AG08395 (cell line): Measurements from ENCODE around the gene DENND1A.

ENCODE experiments used
- DNase-seq: peaks from one replicate; pipeline ENCODE4 v3.0.0; 2012; ENCODE audit warnings: mixed read lengths, low spot score

DENND1A gene

DNA sequence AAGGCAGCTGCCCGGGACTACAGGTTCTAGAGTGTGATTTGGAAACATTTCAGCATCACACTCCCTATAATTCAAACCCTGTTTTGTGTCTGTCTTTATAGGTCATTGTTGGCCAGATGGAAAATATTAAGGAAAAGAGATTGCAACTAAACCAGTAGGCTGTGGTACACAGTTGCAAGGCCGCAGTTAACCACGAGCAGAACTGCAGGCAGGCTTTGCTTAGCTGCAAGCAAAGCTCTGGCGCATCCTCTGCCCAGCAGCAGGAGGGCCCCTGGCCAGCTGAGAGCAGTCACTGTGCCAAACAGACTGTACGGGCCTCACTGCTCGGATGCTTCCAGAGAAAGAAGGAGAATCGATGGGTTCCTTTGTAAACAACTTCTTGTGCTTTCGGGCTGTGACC is 204.5 kb downstream of the DENND1A start:
- peak; percentile 70 for DNase-seq

DNA sequence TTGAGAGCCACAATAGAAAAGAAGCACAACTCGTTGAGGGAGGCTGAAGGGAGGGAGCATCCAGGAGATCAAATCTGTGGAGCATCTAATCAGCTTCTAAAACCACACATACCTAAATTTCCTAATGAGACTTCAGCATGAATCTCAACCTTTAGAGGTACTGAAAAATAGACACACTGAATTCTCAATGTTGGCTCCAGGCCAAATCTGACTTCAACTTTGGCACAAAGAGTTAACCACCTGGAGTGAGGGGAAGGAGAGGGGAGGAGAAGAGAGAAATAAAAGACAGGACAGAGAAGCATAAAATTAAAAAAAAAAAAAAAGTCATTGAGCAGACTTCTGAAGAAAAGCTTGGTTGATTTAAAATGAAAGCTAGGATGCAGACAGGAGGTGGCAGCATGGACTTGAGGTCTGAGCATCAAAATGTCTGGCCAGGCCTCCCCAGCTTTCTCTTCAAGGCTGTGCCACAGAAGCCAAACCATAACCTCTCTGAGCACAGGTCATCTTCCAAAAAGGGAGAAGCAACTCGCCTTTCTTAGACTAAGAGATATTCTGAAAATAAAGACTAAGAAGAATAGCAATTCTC is 205.6 kb downstream of the DENND1A start:
- peak; percentile 60 for DNase-seq

DNA sequence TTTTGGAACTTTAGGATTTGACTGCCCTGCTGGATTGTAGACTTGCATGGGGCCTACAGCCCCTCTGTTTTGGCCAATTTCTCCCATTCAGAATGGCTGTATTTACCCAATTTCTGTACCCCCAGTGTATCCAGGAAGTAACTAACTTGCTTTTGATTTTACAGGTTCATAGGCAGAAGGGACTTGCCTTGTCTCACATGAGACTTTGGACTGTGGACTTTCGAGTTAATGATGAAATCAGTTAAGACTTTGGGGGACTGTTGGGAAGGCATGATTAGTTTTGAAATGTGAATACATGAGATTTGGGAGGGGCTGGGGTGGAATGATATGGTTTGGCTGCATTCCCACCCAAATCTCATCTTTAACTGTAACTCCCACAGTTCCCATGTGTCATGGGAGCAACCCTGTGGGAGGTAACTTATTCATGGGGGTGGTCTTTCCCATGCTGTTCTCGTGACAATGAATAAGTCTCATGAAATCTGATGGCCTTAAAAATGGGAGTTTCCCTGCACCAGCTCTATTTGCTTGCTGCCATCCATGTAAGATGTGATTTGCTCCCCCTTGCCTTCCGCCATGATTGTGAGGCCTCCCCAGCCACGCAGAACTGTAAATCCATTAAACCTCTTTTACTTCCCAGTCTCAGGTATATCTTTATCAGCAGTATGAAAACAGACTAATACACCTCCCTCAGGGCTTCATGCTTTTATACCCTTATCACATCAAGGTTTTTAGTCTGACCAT is 206.6 kb downstream of the DENND1A start:
- DNase-seq, result no peak

DNA sequence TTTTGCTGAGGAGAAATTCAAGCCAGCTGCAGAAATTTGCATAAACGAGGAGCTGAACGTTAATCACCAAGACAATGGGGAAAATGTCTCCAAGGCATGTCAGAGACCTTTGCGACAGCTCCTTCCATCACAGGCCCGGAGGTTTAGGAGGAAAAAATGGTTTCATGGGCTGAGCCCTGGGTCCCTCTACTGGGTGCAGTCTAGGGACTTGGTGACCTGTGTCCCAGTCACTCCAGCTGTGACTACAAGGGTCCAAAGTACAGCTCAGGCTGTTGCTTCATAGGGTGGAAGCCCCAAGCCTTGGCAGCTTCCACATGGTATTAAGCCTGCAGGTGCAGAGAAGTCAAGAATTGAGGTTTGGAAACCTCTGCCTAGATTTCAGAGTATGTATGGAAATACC is 207.5 kb downstream of the DENND1A start:
- DNase-seq, result no peak

DNA sequence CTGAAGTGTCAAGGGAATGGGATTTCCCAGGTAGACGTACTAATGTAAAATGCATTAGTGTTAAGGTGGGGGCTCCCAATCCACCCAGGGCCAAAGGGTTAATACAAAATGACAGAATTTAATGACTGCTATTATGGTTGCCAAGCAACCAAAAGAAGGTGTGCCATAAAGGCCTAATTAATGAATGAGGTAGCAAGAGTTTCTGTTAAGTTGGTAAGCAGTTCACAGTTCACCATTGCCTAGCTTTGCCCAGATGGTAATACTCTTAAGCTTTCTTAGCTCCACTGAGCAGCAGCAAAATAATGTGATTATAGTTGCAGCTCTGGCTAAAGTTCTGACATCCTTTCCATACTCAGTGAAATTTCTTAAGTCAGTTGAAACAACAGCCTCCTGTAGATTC is 211.7 kb downstream of the DENND1A start:
- no peak for DNase-seq

DNA sequence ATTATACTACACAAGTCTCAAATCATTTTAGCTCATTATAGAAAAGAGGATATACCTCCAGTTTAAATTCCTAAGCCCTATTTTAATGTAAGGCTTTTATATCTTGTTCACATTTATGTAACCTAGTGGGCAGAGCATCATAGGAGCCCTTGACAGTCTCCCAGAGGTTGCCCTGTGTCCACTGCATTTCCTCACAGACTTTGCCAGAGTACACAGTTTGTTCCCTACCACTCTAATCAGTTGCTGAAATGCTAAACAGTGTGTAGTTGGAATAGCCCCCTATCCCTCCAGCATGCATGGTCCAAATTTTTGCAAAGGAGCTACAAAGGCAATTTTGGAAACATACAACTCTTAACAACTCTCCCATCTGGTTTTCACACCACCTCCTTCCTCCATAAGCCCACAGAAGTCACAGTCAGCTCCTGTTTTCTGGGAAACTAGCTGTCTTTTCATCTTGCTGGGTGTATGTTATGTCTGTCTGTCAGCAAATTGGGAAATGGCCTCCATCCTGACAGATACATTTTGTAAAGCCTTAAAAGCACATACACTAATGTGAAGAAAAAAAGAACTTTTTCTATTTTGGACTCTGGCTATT is 212.2 kb downstream of the DENND1A start:
- DNase-seq, result no peak

DNA sequence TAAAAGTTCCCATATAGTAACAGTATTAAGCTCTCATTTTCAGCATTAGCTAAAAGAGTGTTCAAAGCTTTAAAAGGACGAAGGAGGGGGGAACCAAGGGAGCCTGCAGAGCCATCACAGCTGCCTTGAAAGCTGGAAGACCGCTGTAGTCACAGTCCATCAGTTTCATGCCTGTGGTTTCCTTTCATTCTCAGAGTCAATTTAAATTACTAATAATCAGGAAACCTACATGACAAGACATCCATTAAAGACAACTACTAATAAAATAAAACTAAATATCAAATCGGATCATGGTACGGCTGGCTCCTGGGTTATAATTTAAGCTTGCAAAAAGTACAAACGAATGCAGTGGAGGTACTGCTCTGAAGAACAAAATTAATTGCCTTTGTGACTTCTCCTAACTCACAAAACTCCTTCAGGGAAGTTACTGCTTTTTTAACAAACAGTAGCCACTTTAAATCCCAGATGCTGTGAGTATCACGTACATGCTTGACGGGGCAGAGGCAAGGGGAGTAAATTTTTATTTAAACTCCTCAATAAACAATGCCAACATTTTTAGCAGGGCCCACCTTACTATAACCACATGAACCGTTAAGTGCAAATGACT is 213.5 kb downstream of the DENND1A start:
- no peak for DNase-seq

DNA sequence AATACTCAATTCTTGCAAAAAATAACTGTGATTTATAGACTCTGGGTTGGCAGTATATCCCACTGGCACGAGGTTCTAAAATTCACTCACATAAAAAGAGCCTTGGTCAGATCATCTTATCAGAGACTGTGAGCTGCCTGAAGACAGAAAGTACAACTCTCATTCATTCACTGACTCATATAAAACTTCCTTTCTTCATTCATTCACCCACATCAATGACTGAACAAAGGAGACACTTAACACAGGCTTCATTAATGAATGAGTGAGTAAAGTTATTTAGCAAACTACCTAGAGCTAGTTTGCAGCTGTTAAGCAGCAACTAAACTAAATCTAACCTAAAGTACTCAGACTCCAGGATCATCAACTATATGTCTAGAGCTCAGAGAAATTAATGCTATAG is 214.7 kb downstream of the DENND1A start:
- DNase-seq, result no peak

DNA sequence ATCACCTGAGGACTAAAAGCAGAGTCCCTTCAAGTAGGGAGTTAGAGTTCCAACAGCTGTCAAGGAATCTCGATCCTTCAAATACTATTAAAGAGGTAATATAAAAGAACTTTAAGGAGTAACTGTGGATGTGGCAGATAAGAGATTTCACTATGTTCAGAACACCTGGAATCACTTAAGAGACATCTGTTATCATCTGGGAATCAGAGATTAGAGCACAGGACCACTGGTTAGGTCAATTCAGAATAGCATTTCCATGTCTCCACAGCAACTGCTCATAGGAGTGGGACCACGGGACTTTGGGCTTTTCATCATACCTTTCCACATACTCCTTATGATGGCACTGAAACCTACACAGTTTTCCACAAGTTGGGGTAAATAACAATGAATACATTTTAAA is 216.6 kb downstream of the DENND1A start:
- DNase-seq, result no peak

DNA sequence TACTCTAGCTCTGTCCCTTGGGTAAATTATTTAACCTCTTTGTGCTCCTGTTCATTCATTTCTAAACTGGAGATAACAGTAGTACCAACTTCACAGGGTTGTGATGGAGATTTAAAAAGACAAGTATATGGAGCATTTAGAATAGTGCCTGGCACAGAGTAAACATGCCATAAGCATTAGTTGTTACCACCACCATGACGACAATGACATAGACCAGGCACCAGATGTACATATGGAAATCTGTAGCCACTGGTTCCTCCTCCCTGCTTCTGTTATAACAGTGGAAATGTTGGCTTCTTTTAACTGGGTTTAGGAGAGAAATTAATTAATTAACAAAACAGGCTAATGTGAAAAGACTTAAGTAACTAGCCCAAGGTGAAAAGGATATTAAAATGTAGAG is 217.5 kb downstream of the DENND1A start:
- no peak for DNase-seq

DNA sequence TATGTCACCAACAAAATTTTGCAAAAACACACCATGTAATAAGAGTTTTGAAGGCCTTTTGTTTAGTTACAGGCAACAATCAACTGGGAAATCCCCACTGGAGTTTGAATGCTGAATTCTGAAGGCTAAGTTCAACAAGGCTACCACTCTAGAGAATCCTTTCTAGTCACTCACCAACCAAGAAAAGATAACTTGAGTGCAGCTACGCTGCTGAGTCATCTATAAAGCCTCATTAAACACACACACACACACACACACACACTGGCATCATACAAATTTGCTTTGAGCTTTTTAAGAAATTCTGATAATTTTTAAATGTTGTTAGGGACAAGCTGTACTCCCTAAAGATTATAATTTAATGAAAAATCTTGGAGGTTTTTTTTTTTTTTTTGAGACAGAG is 219.6 kb downstream of the DENND1A start:
- peak; percentile 64 for DNase-seq

DNA sequence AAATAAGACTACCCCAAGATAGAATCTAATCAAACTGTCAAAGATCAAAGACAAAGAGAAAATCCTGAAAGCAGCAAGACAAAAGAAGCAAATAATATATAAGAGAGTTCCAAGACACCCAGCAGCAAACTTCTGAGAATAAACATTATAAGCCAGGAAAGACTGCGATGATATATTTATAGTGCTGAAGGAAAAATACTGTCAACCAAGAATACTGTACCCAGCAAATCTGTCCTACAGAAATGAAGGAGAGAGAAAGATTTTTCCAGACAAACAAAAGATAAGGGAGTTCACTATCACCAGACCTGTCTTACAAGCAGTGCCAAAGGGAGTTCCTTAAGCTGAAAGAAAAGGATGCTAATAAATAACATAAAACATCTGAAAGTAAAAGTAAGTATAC is 227.4 kb downstream of the DENND1A start:
- DNase-seq, result no peak

DNA sequence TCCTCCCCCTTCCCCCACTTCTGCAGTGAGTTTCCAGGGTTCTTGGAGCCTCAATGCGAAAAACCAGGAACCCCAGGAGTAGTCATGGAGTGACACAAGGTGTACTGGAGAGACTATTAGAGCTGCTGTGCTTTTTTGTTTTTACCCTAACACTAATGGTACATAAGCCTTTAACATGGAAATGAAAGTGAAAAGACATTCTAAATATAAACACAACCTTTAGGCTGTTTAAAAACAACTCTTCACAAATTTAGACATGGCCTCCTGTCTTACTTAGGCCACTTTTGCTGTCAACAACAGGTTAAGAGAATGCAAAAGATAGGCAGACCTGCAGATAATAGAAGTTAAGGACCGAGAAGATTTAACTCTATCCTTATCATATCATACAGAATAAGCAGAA is 232.2 kb downstream of the DENND1A start:
- no peak for DNase-seq

DNA sequence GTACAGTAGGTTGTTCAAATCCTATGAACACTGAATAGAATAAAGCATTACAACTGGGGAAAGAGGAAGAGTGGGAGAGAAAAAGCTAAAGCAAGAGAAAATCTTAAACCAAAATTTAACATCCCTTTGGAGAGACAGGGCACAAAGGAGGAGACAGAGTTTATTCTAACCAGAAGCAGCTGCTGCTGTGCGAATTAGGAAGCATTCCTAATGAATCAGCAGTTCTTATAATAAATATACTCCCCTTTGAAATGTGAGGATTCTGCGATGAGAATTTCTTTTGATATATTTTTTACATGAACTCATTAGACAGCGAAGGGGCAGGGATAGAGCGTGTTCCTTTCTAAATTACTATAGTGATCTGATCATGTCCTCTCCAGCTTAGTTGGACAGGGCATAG is 233.4 kb downstream of the DENND1A start:
- DNase-seq, result peak; percentile 27

DNA sequence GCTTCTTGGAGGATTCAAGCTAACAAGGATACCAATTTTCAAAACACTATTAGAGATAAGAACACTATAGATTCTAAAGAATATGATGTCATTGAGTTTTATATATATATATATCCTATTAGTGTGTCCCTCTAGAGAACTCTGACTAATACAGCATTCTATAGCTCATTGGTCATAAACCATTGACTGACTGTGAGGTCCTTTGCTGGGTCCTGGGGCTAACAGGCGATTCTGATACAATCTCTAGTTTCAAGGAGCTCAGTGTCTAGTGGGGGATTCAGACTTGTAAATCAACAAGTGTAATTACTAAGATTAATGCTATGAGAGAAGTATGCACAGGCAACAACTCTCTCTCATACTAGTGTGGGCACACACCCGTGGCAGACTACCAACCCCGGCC is 234.5 kb downstream of the DENND1A start:
- DNase-seq, result no peak

DNA sequence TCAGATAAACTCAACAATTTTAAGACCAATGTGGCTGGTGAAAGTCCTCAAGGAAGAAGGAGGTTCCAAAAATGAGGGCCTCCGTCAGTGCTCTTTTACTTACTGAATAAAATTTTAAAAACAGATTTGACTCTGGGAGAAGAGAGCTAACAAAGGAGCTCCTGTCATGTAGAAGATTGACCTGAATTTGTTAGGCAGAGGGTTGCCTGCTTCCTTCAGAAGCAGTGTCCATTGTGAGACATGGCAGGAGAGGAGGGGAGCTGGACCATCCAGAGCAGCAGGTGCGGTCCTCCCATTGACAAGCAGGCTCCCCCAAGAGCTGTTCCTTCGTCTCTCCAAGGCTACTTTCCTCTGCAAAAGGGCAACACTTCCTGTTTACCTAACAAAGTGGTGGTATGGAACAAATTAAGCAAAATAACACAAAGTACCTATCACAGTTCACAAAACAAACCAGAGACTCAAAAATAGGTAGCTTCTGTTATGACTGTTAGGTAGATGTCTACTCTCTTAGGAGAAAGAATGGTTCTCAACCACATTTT is 238.1 kb downstream of the DENND1A start:
- DNase-seq, result no peak

DNA sequence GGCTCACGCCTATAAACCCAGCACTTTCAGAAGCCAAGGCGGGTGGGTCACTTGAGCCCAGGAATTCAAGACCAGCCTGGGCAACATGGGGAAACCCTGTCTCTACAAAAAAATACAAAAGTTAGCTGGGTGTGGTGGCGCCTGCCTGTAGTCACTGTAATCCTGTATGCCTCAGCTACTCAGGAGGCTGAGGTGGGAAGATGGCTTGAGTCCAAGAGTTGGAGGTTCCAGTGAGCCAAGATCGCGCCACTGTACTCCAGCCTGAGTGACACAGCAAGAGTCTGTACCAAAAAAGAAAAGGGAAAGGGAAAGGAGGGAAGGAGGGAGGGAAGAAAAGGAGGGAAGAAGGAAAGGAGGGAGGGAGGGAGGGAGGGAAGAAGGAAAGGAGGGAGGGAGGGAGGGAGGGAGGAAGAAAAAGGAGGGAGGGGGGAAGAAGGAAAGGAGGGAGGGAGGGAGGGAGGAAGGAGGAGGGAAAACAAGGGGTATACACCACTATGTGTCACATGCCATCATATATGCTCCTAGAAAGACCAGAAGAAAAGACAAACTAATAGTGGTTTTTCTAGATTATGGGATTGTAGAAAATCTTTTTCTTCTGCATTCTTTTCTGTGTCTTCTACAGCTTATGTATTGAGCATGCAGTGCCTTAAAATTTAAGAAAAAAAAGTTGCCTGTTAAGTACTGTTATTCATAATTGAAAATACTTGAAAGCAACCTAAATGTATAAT is 240.1 kb downstream of the DENND1A start:
- DNase-seq, result no peak

DNA sequence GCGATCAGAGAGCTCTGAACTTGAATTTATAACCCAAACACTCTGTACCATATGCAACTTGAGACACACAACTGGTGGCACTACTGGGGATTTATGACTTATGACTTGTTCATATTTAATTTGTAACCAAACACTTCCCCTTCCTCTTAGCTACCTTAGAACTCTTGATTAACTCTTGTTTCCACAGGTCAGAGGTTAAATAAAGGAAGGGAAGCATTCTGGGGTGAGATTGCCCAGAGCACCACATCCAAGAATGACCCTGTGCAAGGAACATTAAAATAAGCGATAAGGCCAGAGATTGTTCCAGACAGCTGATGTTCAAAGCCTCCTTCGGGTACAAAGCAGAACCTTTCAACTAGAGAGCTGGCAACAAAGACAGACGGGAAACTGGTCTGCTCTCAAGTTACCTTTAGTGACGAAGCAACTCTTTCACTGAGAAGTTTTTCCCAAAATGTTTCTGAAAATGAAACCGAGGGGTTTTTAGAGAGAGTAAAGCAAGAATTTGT is 242.6 kb downstream of the DENND1A start:
- DNase-seq, result no peak

DNA sequence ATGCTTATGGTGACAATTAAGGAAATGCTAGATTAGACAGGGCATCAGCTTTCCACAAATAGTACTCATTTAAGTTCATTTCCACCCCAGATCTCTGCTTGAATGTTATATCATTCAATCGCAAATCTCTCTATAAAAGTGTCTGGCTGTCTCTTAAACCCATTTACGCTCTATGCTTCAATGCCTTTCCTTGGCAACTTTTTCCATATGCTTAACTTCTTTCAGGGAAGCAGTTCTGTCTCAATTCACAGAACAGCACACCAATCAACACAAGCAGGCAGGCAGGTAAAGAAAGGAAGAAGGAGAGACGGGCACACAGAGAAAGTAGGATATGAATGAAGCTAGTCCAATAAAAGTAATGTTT is 243.1 kb downstream of the DENND1A start:
- no peak for DNase-seq

DNA sequence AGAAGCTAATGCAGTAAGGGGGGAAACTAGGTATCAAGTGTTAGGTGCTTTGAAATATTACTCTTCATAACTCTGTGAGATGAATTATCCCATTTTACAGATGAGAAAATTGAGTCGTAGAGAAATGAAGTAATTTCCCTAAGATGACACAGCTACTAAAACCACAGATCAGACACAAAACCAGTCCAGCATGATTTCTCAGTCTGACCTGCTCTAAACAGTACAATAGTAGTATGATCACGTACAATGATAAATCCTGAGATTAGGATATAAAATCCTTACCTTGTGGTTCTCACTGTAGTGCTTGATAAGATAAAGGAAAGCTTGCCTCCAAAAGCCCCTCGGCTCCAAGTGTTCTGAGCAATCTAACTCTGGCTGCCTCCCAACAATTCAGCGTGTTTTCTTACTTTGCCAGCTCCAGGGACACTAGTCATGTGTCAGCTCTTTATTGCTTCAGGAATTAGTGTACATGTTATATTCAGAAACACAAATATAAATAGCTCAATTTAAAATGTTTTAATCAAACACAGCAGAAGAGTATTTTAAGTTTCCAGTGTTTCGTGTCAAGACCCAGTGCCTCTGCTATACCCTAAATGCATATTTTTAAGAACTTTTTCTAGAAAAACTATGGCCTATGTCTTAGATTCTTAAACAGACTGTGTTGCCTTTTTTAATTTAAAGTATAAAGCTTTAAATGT is 243.6 kb downstream of the DENND1A start:
- no peak for DNase-seq

DNA sequence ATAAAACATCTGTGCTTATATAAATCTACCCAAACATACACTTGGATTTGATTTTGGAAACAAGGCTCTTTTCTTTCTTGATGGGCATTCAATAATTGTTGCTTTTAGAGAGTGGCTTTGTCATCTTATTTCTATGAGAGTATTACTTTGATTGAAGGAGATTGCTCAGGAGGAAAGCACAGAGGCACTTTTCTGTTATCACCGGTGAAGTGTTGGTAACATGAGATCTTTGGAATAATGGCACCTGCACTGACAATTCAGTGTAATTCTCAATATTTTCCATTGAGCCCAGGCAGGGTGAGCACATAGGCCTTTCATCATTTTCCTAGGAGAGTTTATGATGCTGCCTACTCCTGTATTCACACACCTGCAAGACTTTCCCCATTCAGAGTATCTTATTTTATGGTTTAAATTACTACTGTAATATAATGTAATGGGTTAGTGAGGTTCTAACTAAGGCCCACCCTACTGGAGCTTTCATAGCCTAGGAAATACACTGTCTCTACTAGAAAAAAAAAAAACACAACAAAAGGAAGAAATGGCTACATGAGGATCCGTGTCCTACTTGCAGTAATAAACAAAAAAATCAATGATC is 244.3 kb downstream of the DENND1A start:
- DNase-seq, result no peak
